Neural progenitor cell (in vitro differentiated cells): ENCODE data around the gene AVEN. TPM values are rescaled to one million over a fixed set of nuclear protein-coding genes. Genes with fewer than 3 reads are reported as not detected.
A peak's percentile ranks its signal among the peaks of the same experiment; 100 is the strongest.

Experiments
- DNase-seq: peaks from one replicate; pipeline ENCODE4 v3.0.0-alpha.2; 2016; ENCODE audit warnings: low spot score
- H2AFZ ChIP-seq: fragments of 200-600 bp; sonication (generic); replicated peaks from 2 replicates; pipeline ENCODE4 v1.6.1; 2016; ENCODE audit warnings: antibody characterized with exemption
- H3F3A ChIP-seq: fragments of 200-600 bp; sonication (generic); 2 replicates; pipeline ENCODE4 v1.6.1; 2016; ENCODE audit warnings: antibody characterized with exemption, low read depth
- H3K27ac ChIP-seq: fragments of 200-600 bp; sonication (generic); 2 replicates; pipeline ENCODE4 v1.5.1; 2016; ENCODE audit warnings: mild to moderate bottlenecking
- H3K27me3 ChIP-seq: fragments of 200-600 bp; sonication (generic); 2 replicates; pipeline ENCODE4 v1.6.1; 2016; ENCODE audit warnings: mild to moderate bottlenecking, moderate library complexity
- H3K36me3 ChIP-seq: fragments of 200-600 bp; sonication (generic); 2 replicates; pipeline ENCODE4 v1.5.1; 2016
- H3K4me1 ChIP-seq: fragments of 200-600 bp; sonication (generic); 2 replicates; pipeline ENCODE4 v1.6.1; 2016; ENCODE audit warnings: mixed run types
- H3K4me2 ChIP-seq: fragments of 200-600 bp; sonication (generic); 2 replicates; pipeline ENCODE4 v1.6.1; 2016
- H3K4me3 ChIP-seq: fragments of 200-600 bp; sonication (generic); 2 replicates; pipeline ENCODE4 v1.5.1; 2016
- H3K79me2 ChIP-seq: fragments of 200-600 bp; sonication (generic); 2 replicates; pipeline ENCODE4 v1.6.1; 2016; ENCODE audit warnings: low read depth
- H3K9ac ChIP-seq: fragments of 200-600 bp; sonication (generic); 2 replicates; pipeline ENCODE4 v1.6.1; 2016
- H3K9me3 ChIP-seq: fragments of 200-600 bp; sonication (generic); 2 replicates; pipeline ENCODE4 v1.5.1; 2016; ENCODE audit warnings: low read depth
- H4K20me1 ChIP-seq: fragments of 200-600 bp; sonication (generic); 2 replicates; pipeline ENCODE4 v1.6.1; 2016; ENCODE audit warnings: low read depth
- H3K27ac Mint-ChIP-seq: 3 replicates; pipeline ENCODE4 v1.8.0; 2021; ENCODE audit warnings: mixed read lengths
- H3K27me3 Mint-ChIP-seq: 2 replicates; pipeline ENCODE4 v1.8.0; 2022; ENCODE audit warnings: low read depth, mild to moderate bottlenecking, inconsistent platforms, moderate library complexity, mixed read lengths; ENCODE audit not compliant: insufficient read depth
- H3K36me3 Mint-ChIP-seq: 3 replicates; pipeline ENCODE4 v1.8.0; 2021; ENCODE audit warnings: mixed read lengths
- H3K4me1 Mint-ChIP-seq: 3 replicates; pipeline ENCODE4 v1.8.0; 2021; ENCODE audit warnings: mixed read lengths
- H3K4me3 Mint-ChIP-seq: 3 replicates; pipeline ENCODE4 v1.8.0; 2021; ENCODE audit warnings: mild to moderate bottlenecking, moderate library complexity, mixed read lengths
- H3K9me3 Mint-ChIP-seq: 3 replicates; pipeline ENCODE4 v1.8.0; 2020; ENCODE audit warnings: mixed read lengths
- EZH2 ChIP-seq: fragments of 200-600 bp; sonication (generic); IDR thresholded peaks from 2 replicates; pipeline ENCODE4 v1.6.1; 2017; ENCODE audit warnings: antibody characterized with exemption, mild to moderate bottlenecking, moderate library complexity
- EZH2phosphoT487 ChIP-seq: fragments of 200-600 bp; sonication (generic); IDR thresholded peaks from 2 replicates; pipeline ENCODE4 v1.6.1; 2017; ENCODE audit warnings: antibody characterized with exemption
- total RNA-seq: library from RNA; depleted of rRNA; stranded (reverse); fragments of >200 nt; gene quantifications from 2 replicates; pipeline ENCODE4 v1.2.3, GENCODE V29; 2015; ENCODE audit warnings: low replicate concordance
- TF ChIP-seq, protein P1 (sequence below): fragments of 200-600 bp; sonication (generic); IDR thresholded peaks from 2 replicates; pipeline ENCODE4 v1.5.1; 2017; ENCODE audit warnings: antibody characterized with exemption, mild to moderate bottlenecking

Gene AVEN
- total RNA-seq, 1 donor from 2014 or later: 21.9 TPM

DNA sequence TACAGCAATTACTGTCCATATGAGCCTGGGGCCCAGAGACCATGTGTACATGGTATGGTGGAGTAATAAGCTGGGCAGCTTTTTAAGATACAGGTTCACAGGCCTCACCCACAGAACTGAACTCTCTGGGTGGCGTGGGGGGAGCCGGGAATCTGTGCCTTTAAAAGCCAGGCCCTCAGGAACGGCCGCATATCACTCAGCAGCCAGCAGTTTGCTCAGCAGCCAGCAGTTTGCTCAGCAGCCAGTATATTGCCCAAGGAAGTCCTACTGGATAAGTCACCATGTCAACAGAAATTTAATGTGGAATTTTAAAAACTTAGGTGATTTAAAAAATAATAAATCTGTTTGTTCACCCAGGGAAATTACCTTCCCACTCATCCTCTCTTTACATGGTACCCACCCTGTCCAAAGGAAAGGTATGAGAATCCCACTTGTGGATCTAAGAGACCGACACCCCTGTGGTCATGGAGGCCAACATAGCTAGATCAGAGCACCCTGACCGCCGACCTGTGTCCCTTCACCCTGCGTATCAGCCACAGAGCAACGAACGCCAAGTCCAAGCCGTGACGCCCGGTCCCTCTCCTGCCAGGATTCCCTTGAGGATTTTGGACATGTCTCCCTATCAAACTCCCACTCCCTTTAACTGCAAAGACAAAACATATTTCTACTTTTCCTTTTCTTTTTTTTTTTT lies 166.4 kb downstream of the AVEN start:
- no peak overlapping the region for H3K4me3 ChIP-seq
- H2AFZ ChIP-seq: peak overlapping the region; percentile 11
- no peaks in the 10 kb centered on the region for H3K36me3 ChIP-seq
- H3K27ac ChIP-seq: no peak overlapping the region
- DNase-seq: no peak
- H3K27me3 ChIP-seq: no peaks in the 10 kb centered on the region
- no peaks in the 10 kb centered on the region for H4K20me1 ChIP-seq
- Mint-ChIP-seq H3K4me3 (no peak overlapping the region), H3K36me3 (no peaks in the 10 kb centered on the region), H3K4me1 (peaks cover 7% of the 10 kb centered on the region), H3K9me3 (no peaks in the 10 kb centered on the region), H3K27ac (no peak overlapping the region), H3K27me3 (peaks cover 2% of the 10 kb centered on the region)
- H3K9me3 ChIP-seq: no peaks in the 10 kb centered on the region
- H3K4me1 ChIP-seq: peaks cover 13% of the 10 kb centered on the region
- H3K4me2 ChIP-seq: peak overlapping the region; percentile 1
- TF ChIP-seq EZH2: no peak
- no peak for TF ChIP-seq EZH2phosphoT487
- TF ChIP-seq, protein P1, sequence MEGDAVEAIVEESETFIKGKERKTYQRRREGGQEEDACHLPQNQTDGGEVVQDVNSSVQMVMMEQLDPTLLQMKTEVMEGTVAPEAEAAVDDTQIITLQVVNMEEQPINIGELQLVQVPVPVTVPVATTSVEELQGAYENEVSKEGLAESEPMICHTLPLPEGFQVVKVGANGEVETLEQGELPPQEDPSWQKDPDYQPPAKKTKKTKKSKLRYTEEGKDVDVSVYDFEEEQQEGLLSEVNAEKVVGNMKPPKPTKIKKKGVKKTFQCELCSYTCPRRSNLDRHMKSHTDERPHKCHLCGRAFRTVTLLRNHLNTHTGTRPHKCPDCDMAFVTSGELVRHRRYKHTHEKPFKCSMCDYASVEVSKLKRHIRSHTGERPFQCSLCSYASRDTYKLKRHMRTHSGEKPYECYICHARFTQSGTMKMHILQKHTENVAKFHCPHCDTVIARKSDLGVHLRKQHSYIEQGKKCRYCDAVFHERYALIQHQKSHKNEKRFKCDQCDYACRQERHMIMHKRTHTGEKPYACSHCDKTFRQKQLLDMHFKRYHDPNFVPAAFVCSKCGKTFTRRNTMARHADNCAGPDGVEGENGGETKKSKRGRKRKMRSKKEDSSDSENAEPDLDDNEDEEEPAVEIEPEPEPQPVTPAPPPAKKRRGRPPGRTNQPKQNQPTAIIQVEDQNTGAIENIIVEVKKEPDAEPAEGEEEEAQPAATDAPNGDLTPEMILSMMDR: no peak
- H3K79me2 ChIP-seq: no peaks in the 10 kb centered on the region
- no peak overlapping the region for H3K9ac ChIP-seq
- H3F3A ChIP-seq: no peaks in the 10 kb centered on the region

DNA sequence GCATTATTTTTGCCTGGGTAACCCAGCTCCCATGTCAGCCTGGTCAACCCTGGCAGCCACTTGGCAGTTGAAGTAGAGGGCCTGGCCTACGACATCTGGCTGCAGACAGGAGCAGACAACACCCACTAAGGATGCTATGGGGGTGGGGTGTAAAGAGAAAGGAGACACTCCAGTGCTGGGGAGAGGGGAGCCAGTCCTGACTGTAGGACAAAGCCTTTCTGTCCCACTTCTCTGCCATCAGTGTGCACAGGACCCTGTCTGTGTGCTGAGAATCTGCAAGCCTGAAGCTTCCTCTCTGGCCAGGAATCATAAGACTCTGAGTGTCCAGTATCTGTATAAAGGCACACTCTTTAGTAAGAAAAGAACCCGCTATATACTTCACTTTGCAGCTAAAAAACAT lies 167.0 kb downstream of the AVEN start:
- Histone ChIP-seq H3K27ac (no peak overlapping the region), H3K4me3 (no peak overlapping the region), H2AFZ (peak overlapping the region; percentile 11), H3K4me2 (peak overlapping the region; percentile 1), H3F3A (no peaks in the 10 kb centered on the region), H3K9me3 (no peaks in the 10 kb centered on the region), H3K27me3 (no peaks in the 10 kb centered on the region), H3K4me1 (peaks cover 13% of the 10 kb centered on the region), H3K9ac (no peak overlapping the region), H4K20me1 (no peaks in the 10 kb centered on the region), H3K36me3 (no peaks in the 10 kb centered on the region), H3K79me2 (no peaks in the 10 kb centered on the region)
- Mint-ChIP-seq H3K9me3 (no peaks in the 10 kb centered on the region), H3K36me3 (no peaks in the 10 kb centered on the region), H3K27ac (no peak overlapping the region), H3K4me3 (no peak overlapping the region), H3K27me3 (peaks cover 2% of the 10 kb centered on the region), H3K4me1 (peaks cover 7% of the 10 kb centered on the region)
- peak; percentile 18 for DNase-seq
- TF ChIP-seq EZH2phosphoT487 (no peak), EZH2 (no peak)
- TF ChIP-seq, protein P1: no peak

DNA sequence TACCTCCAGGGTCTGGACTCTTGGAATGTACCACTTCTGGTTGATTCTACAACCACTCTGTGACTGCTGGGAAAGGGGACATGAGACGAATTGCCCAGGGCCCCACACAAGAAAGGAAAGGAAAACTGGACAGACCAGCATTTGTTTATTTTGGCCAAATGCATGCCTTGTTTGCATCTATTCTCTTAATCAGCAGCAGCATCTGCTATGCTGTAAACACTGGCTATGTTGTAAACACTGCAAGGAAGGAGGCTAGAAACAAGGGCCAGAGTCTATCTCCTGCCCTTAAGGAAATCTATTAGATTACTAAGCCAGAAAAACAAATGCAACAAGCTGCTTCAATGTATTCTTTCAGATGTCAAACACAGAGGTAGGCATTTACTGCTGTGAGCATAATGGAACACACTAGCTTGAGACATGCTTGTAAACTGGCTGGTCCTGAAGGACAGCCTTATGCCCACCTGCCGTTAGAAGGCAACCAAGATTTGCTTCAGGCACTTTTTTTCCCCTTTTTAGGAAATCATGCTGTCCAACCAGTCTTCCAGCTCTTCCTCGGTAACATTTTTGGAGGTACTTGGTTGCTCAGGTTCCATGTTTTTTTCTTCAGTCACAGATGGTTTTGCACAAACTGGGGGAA lies 172.8 kb downstream of the AVEN start:
- TF ChIP-seq, protein P1: no peak
- TF ChIP-seq EZH2 (no peak), EZH2phosphoT487 (no peak)
- Mint-ChIP-seq H3K27ac (no peak overlapping the region), H3K9me3 (no peaks in the 10 kb centered on the region), H3K4me3 (no peak overlapping the region), H3K27me3 (no peaks in the 10 kb centered on the region), H3K4me1 (no peaks in the 10 kb centered on the region), H3K36me3 (no peaks in the 10 kb centered on the region)
- Histone ChIP-seq H3K36me3 (no peaks in the 10 kb centered on the region), H3K27me3 (no peaks in the 10 kb centered on the region), H3F3A (no peaks in the 10 kb centered on the region), H3K9me3 (no peaks in the 10 kb centered on the region), H3K4me3 (no peak overlapping the region), H3K9ac (no peak overlapping the region), H4K20me1 (no peaks in the 10 kb centered on the region), H3K79me2 (no peaks in the 10 kb centered on the region), H3K4me2 (no peak overlapping the region), H3K27ac (no peak overlapping the region), H3K4me1 (no peaks in the 10 kb centered on the region), H2AFZ (no peak overlapping the region)
- no peak for DNase-seq
